Activated T-cell treated with anti-CD3 and anti-CD28 coated beads, Interleukin-2, amount 50 U/mL, for 1 hour (primary cell): ENCODE results near the gene DCTN1.
A peak's percentile ranks its signal among the peaks of the same experiment; 100 is the strongest.
"Not testable (repeated sequence)": the region's sequence is repeated elsewhere in the genome, so short reads cannot be mapped to it uniquely, and the experiment has no call there.

Experiments used
- DNase-seq: peaks from one replicate; pipeline ENCODE4 v3.0.0-alpha.2; 2020

DCTN1 gene

DNA sequence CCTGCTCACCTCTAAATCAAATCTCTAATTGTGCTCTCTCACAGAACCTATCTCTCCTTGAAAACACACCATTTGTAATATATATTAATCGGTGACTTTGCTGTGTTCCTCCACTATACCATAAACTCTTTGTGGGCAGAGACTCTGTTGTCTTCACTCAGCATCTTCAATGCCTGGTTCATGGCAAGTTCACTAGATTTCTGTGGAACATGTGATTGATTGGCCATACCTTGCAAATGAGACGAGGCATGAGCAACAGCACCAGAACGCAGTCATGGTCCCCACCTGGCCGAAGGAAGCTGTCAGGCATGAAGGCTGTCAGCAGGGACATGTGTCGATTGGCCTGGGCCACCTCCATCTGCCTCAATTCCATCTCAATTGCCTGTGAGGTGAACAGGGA lies 11.6 kb downstream of the DCTN1 start:
- no peak for DNase-seq

DNA sequence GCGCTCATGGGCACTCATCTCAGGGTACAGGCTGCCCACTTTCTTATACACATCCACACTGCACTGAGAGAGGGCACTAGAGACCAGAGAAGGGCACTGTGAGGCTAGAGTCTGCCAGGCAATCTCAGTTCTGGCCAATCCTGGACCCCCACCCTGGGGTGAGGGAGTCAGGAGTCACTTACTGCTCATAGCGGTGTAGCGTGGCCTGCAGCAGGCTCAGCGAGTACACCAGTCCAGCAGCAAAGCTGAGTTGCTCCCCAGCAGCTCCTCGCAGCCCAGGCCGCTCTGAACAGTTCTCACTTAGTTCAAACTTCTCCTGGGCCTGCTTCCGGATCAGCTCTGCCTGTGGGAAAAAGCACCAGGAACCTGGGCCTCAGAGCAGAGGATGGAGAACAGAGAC lies 12.3 kb downstream of the DCTN1 start:
- DNase-seq = no peak

- no peak for DNase-seq
Observed at GRCh38 chr2:74366036-74366435, 14.1 kb downstream of the DCTN1 start.

DNA sequence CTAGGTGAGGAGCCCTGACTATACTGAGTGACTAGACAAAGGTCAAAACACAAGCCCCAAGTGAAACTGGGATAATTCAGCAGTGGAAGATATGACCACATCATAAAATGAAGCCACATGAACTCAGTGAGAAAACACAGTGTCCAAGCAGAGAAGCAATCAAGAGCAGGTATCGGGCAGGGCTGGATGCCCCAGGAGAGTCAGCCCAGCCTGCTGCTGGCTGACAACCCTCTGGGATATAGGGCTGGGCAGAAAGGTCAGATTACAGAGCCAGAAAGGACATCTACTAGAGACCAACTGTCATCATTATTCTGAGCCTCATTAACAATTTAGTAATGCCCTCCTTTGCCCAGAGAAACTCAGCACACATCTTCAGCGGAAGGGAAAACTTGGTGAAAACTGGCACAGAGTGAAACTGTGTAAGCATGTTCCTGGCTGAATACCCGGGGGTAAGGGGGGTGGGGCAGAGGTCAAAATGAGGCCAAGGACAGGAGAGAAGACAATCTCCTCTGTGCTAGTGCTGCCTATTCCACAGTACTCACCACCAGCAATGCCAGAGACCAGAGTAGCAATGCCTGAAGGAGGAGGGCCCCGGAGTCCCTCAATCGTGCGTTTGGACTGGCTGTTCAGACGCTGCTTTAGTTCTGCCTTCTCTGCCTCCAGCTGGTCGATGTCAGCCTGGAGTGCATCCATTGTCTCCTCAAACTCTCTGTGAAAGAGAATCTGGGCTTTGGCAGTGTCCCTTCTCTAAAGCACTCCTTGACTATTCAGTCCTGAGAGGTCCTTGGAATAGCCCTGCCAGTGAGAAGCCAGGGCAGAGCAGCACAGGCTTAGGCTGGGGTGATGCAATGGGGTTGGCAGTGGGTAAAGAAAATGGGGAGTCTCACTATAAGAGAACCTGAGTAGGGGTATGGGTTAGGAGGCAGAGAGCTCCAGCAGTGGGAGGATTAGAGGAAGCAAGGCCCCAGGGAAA lies 15.3 kb downstream of the DCTN1 start:
- no peak for DNase-seq

- DNase-seq = no peak
Observed at GRCh38 chr2:74361327-74361726, 18.8 kb downstream of the DCTN1 start.

- DNase-seq = no peak
Observed at GRCh38 chr2:74357627-74358026, 22.5 kb downstream of the DCTN1 start.

DNA sequence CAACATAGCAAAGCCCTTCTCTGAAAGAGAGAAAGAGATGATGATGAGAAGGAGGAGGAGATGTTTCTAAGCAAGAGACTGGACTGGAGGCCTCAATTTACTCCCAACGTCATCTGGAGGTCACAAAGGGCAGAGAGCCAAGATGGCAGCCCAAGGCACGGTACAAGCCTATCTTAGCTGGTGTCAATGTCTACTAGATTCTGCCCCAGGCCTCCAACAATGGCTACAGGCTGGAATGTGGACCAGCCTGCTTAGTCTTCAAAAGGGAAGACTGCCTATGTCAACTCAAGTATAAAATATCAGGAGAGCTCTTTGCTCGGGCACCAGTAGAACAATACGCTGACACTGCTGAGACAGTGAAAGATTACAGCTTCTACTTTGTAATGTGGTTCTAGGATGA lies 30.2 kb downstream of the DCTN1 start:
- no peak for DNase-seq

DNA sequence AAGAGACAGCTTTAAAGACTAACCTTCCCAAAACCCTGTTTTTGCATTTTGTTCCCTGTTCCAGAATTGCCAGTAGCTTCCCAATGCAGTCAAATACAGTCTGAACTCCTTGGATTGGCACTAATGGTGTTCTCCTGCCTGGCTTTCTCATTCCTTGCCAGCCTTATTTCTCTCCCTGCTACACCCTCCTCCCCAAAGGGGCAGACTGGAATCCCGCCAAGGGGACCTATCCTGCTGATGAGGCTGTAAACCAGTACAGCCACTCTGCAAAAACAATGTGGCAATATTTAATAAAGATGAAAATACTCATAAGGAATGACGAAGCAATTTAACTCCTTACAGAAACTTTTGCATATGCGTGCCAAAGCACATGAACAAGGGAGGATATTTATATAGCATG lies 32.4 kb downstream of the DCTN1 start:
- DNase-seq = no peak

DNA sequence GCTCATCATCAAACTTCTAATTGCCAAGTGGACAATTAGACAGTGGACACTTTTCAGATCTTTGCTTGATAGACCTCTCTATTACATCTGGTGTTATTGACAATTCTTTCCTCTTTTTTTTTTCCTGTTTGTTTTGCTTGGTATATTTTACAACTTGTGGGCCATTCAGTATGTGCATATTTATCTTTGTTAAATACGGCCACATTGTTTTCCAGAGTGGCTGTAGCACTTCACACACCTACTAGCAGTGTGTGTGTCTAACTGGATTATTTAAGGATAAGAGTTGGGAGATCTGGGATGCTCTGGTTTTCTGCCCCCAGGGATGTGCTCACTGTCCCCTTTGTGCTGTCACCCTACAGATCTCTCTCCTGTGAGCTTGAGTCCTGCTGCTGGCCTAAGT lies 32.8 kb downstream of the DCTN1 start:
- no peak for DNase-seq

GRCh38 chr2:74345272-74345943 lies 34.7 kb downstream of the DCTN1 start:
- no peak for DNase-seq

DNA sequence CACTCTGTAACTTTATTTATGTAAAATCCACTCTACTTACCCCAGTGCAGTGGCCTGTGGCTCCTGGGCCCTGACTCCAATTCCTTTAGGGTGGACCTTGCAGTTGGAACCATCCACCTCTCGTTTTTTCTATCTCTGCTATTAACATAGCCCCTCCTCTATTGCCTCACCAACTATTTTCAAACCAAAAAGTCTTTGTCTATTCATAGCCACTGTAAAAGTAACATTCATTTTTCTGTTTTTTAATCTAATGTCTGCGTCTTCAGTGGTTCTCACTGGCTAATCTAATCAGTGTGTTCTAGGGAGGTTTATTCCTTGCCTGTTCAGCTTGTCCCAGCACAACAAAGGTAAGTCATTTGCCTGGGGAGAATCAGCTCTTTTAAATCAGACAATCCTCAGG lies 36.8 kb downstream of the DCTN1 start, which contains the start of gene SLC4A5:
Gene SLC4A5 (minus strand): TSS at position 101 of the 400 bp plus-strand sequence. CDS start 28,393 bp downstream, outside the sequence.
- no peak for DNase-seq

- DNase-seq = not testable (repeated sequence)
Observed at GRCh38 chr2:74336227-74336626, 43.9 kb downstream of the DCTN1 start.

DNA sequence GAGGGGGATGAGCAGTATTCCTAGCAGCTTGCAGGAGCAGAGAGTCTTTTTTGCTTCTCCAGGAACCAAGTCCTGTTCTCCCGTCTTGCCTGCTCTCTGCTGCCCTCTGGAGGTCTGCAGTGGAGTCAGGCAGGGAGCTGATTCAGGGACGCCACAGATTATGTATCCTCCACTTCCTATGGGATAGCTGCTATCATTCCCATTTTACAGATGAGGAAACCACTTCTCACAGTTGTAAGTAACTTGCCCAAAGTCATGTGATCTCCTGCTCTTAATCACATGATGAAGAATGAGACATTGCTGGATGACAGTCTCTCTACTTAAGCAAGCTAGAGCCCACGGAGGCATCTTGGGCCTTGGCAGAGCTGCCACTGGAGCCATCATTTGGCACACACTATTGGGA lies 45.2 kb downstream of the DCTN1 start:
- peak; percentile 76 for DNase-seq

- DNase-seq = no peak
Observed at GRCh38 chr2:74333896-74334586, 46.1 kb downstream of the DCTN1 start.

- DNase-seq = no peak
Observed at GRCh38 chr2:74333175-74333574, 46.9 kb downstream of the DCTN1 start.

DNA sequence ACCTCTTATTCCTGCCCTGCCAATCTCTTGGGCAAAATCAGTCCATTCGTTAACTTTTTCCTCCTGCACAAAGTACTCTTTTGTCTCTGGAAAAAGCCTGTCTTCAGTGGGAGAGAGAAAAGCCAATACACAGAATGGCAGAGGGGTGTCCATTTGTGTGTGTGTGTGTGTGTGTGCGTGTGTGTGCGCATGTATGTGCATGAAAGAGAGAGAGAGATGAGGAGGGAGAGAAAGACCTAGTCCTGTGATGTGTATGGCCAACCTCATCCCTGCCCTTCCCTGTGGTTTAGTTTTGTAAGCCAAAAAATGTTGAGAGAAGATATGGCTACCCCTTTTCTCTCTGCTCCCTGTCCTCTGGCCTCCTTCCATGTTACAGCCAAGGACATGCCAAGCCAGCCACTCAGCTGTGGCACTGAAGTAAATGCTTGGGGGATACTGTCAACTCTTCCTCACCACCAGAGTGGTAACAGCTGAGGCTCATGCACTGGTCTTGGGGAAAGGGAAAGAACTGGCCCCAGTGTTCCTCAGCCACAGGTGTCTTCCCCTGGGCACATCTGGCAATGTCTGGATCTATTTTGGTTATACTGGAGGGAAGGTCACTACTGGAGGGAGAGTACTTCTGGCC lies 47.4 kb downstream of the DCTN1 start:
- no peak for DNase-seq

- no peak for DNase-seq
Observed at GRCh38 chr2:74328573-74328972, 51.5 kb downstream of the DCTN1 start.

- no peak for DNase-seq
Observed at GRCh38 chr2:74328074-74328473, 52.0 kb downstream of the DCTN1 start.

- DNase-seq = no peak
Observed at GRCh38 chr2:74327627-74328026, 52.5 kb downstream of the DCTN1 start.

DNA sequence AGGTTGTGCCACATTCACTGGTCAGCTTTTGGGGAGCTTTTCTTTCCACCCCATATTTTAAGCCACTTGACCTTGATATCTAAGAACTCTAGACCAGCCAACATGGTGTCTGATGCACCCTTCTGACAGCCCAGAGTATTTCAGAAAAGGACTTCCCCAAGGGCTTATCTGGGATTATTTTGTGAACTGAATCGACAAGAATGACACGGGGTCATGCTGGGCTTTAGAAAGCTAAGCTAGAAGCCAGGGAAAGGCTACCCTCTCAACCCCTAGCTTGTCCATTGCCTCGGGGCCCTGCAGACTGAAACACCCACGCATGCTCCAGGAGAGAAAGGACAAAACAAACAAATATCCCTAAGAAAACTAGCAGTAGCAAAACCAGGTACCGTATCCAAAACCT lies 52.9 kb downstream of the DCTN1 start:
- DNase-seq = no peak

DNA sequence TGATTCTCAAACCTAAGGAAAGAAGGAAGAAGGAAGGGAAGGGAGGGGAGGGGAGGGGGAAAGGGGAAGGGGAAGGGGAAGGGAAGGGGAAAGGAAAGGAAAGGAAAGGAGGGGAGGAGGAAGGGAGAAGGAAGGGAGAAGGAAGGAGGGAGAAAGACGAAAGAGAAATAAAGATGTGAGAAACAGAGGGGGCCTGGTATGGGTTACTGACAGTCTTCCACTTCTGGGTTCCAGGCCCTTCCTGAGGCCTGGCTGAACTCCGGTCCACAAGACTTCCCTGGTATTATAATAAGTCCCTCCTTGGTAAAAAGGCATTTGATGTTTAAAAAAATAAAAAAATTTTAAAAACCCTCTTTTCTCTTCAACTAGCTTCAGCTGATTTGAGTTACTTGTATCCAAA lies 54.3 kb downstream of the DCTN1 start:
- DNase-seq = no peak

DNA sequence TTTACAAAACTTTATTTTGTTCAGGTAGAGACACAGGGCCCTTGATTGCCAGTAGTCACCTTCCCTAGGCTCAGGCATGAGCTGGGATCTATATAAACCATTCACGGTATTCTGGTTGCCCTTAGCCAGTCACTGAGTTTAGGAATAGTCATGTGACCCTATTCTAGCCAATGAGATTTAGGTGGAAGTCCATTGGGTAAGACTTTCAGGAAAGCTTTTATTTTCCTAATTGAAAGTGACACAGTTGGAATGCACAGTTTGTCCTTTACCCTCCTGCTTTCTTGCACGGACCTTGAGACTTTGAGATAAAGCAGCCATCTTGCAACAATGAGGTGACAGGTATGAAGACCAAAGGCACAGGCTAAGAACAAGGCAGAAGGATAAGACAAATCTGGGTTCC lies 58.4 kb downstream of the DCTN1 start:
- no peak for DNase-seq

- no peak for DNase-seq
Observed at GRCh38 chr2:74317701-74318100, 62.4 kb downstream of the DCTN1 start.
